NCI-H748 (cell line): ENCODE data around the gene RUVBL2.

Experiments
- DNase-seq: peaks from one replicate; lab custom pipeline; 2025; ENCODE audit not compliant: unreplicated experiment; lab: John Stamatoyannopoulos, UW

RUVBL2 gene

GRCh38 chr19:48987323-48987722 is 6.4 kb upstream of the RUVBL2 start:
- no peak for DNase-seq

- no peak for DNase-seq
Measured at GRCh38 chr19:48988286-48988685, 5.4 kb upstream of the RUVBL2 start.

GRCh38 chr19:48988860-48989259 is 4.8 kb upstream of the RUVBL2 start:
- DNase-seq, result no peak

- DNase-seq, result no peak
Measured at GRCh38 chr19:48989701-48990291, 3.9 kb upstream of the RUVBL2 start.

- DNase-seq, result no peak
Measured at GRCh38 chr19:48990400-48990799, 3.3 kb upstream of the RUVBL2 start.

- no peak for DNase-seq
Measured at GRCh38 chr19:48991011-48991609, 2.6 kb upstream of the RUVBL2 start.

- no peak for DNase-seq
Measured at GRCh38 chr19:48991873-48992580, 1.7 kb upstream of the RUVBL2 start.

- DNase-seq, result peak; percentile 77
Measured at GRCh38 chr19:48992581-48993174, 1.0 kb upstream of the RUVBL2 start.

- DNase-seq, result peak; percentile 47
Measured at GRCh38 chr19:48994035-48994386, 324 bp downstream of the RUVBL2 start.

- peak; percentile 69 for DNase-seq
Measured at GRCh38 chr19:48997972-48998371, 4.3 kb downstream of the RUVBL2 start.

- DNase-seq, result peak; percentile 45
Measured at GRCh38 chr19:48999481-49000325, 6.0 kb downstream of the RUVBL2 start.

GRCh38 chr19:49004133-49004532 is 10.4 kb downstream of the RUVBL2 start:
- no peak for DNase-seq

GRCh38 chr19:49004964-49005614 is 11.4 kb downstream of the RUVBL2 start:
- no peak for DNase-seq

GRCh38 chr19:49006905-49007304 is 13.2 kb downstream of the RUVBL2 start:
- DNase-seq, result no peak

GRCh38 chr19:49009828-49010227 is 16.1 kb downstream of the RUVBL2 start:
- DNase-seq, result no peak

- no peak for DNase-seq
Measured at GRCh38 chr19:49010453-49010852, 16.8 kb downstream of the RUVBL2 start.

- DNase-seq, result no peak
Measured at GRCh38 chr19:49011194-49011593, 17.5 kb downstream of the RUVBL2 start.

GRCh38 chr19:49014123-49014869 is 20.6 kb downstream of the RUVBL2 start:
- DNase-seq, result no peak

GRCh38 chr19:49014870-49015255 is 21.2 kb downstream of the RUVBL2 start:
- no peak for DNase-seq
